Endothelial cell of umbilical vein (primary cell): ENCODE measurements around the gene MESP1. TPM values are rescaled to one million over a fixed set of nuclear protein-coding genes. Genes with fewer than 3 reads are reported as not detected.
A peak's percentile ranks its signal among the peaks of the same experiment; 100 is the strongest.

Experiments
- BruUV-seq: library from RNA; stranded (reverse); fragments of 400-500 nt; replicated peaks from 2 replicates; lab custom pipeline; 2021; lab: Mats Ljungman, UMichigan
- CTCF ChIA-PET: fragments of 300-600, 350-600 bp; sonication (Branson Sonifier 250); formaldehyde crosslinking; loops from one replicate; lab custom pipeline; 2021; ENCODE audit warnings: antibody characterized with exemption, inconsistent platforms; lab: Charles Lee
- POLR2A ChIA-PET: fragments of 300-600, 350-600 bp; sonication (Branson Sonifier 250); formaldehyde crosslinking; loops from one replicate; lab custom pipeline; 2021; ENCODE audit warnings: antibody characterized with exemption, inconsistent platforms; lab: Charles Lee
- DNase-seq: peaks from one replicate; pipeline ENCODE4 v3.0.0-alpha.2; 2011; ENCODE audit warnings: low read depth, low spot score
- FAIRE-seq: peaks from 2 replicates; lab custom pipeline; 2011; peaks lifted over from hg19 to GRCh38; lab: Jason Lieb, UNC
- H2AFZ ChIP-seq: 2 replicates; pipeline ENCODE4 v1.6.0; 2012; ENCODE audit warnings: low read depth, low read length, control low read depth, inconsistent platforms
- H3K27ac ChIP-seq: 2 replicates; pipeline ENCODE4 v1.5.1; 2011; ENCODE audit warnings: low read depth, mild to moderate bottlenecking, control low read depth, low read length, moderate library complexity; ENCODE audit not compliant: insufficient read depth
- H3K27me3 ChIP-seq, 2 experiments: 2 replicates each; pipeline versions ENCODE4 v1.6.0 to v1.6.1; 2011; ENCODE audit warnings: low read length in 2 of 2, mixed read lengths in 1 of 2; ENCODE audit not compliant: control insufficient read depth in 2 of 2, insufficient read depth in 2 of 2
- H3K36me3 ChIP-seq, 2 experiments: 2 replicates in 1 of 2; 3 replicates in 1 of 2; pipeline ENCODE4 v1.5.1; 2011; ENCODE audit warnings: low read length in 2 of 2, mild to moderate bottlenecking in 1 of 2, moderate library complexity in 1 of 2; ENCODE audit not compliant: control insufficient read depth in 2 of 2, insufficient read depth in 2 of 2; ENCODE audit errors: extremely low read depth in 1 of 2
- H3K4me1 ChIP-seq: 3 replicates; pipeline ENCODE4 v1.5.1; 2011; ENCODE audit warnings: mild to moderate bottlenecking, low read length; ENCODE audit not compliant: control insufficient read depth, insufficient read depth; ENCODE audit errors: extremely low read depth
- H3K4me2 ChIP-seq: 2 replicates; pipeline ENCODE4 v1.6.1; 2011; ENCODE audit warnings: low read length, control low read depth, mixed read lengths; ENCODE audit not compliant: insufficient read depth
- H3K4me3 ChIP-seq, 3 experiments: fragments of 200-600 bp in 1 of 3; sonication (generic), shearing (Covaris generic) in 1 of 3; replicated peaks in 1 of 3; 2 replicates each; pipeline ENCODE4 v1.5.1; 2011 to 2016; ENCODE audit warnings: control low read depth in 3 of 3, low read length in 3 of 3, mild to moderate bottlenecking in 2 of 3, inconsistent platforms in 1 of 3, low read depth in 1 of 3, moderate library complexity in 1 of 3; ENCODE audit not compliant: insufficient read depth in 1 of 3
- H3K79me2 ChIP-seq: 2 replicates; pipeline ENCODE4 v1.6.0; 2012; ENCODE audit warnings: low read length, inconsistent platforms; ENCODE audit not compliant: control insufficient read depth, insufficient read depth
- H3K9ac ChIP-seq: replicated peaks from 2 replicates; pipeline ENCODE3; 2011; ENCODE audit warnings: low read length, control low read depth; ENCODE audit not compliant: insufficient read depth; ENCODE audit errors: extremely low read depth
- H3K9me1 ChIP-seq: replicated peaks from 3 replicates; pipeline ENCODE4 v1.6.0; 2011; ENCODE audit warnings: mild to moderate bottlenecking, low read length; ENCODE audit not compliant: control insufficient read depth, insufficient read depth; ENCODE audit errors: extremely low read depth
- H3K9me3 ChIP-seq: replicated peaks from 2 replicates; pipeline ENCODE4 v1.5.1; 2012; ENCODE audit warnings: low read length, inconsistent platforms; ENCODE audit not compliant: control insufficient read depth, insufficient read depth
- H4K20me1 ChIP-seq: replicated peaks from 2 replicates; pipeline ENCODE3; 2011; ENCODE audit warnings: mild to moderate bottlenecking, low read length; ENCODE audit not compliant: control insufficient read depth, insufficient read depth; ENCODE audit errors: extremely low read depth
- CTCF ChIP-seq, 2 donors: IDR thresholded peaks; 1 replicate in 1 of 2; 2 replicates in 1 of 2; pipeline ENCODE4 v1.5.1; 2011; ENCODE audit warnings: low read length in 2 of 2, mild to moderate bottlenecking in 2 of 2, moderate library complexity in 2 of 2, control low read depth in 1 of 2, inconsistent platforms in 1 of 2, low read depth in 1 of 2; ENCODE audit not compliant: insufficient read depth in 1 of 2; ENCODE audit errors: extremely low read depth in 1 of 2
- EZH2 ChIP-seq: IDR thresholded peaks from 2 replicates; pipeline ENCODE4 v1.6.1; 2012; ENCODE audit warnings: borderline replicate concordance, low read depth, mild to moderate bottlenecking, moderate library complexity, low read length, inconsistent platforms; ENCODE audit not compliant: severe bottlenecking
- FOS ChIP-seq: IDR thresholded peaks from 2 replicates; pipeline ENCODE4 v1.6.1; 2011; ENCODE audit warnings: mild to moderate bottlenecking, low read length, moderate library complexity, borderline replicate concordance; ENCODE audit not compliant: insufficient read depth
- GATA2 ChIP-seq: IDR thresholded peaks from 2 replicates; pipeline ENCODE4 v1.7.0; 2011; ENCODE audit warnings: low read depth, mild to moderate bottlenecking, moderate library complexity, mixed read lengths, low read length; ENCODE audit not compliant: insufficient read length, insufficient read depth
- JUN ChIP-seq: IDR thresholded peaks from 2 replicates; pipeline ENCODE4 v1.6.1; 2011; ENCODE audit warnings: borderline replicate concordance, low read depth; ENCODE audit not compliant: insufficient read length, insufficient read depth
- MAX ChIP-seq: IDR thresholded peaks from 2 replicates; pipeline ENCODE4 v1.6.1; 2011; ENCODE audit not compliant: insufficient read depth, insufficient read length
- MYC ChIP-seq: IDR thresholded peaks from one replicate; pipeline ENCODE4 v1.6.1; 2011; ENCODE audit warnings: mild to moderate bottlenecking, low read depth, low read length
- POLR2A ChIP-seq: IDR thresholded peaks from 2 replicates; pipeline ENCODE4 v1.6.1; 2012; ENCODE audit warnings: low read depth, mild to moderate bottlenecking, control low read depth, low read length
- POLR2AphosphoS5 ChIP-seq: IDR thresholded peaks from 2 replicates; pipeline ENCODE4 v1.6.1; 2012; ENCODE audit warnings: low read depth, mild to moderate bottlenecking, control low read depth, low read length, moderate library complexity; ENCODE audit not compliant: insufficient read depth
- dilution Hi-C: fragments of 300-500 bp; cut with MboI; formaldehyde crosslinking; loops from one replicate; pipeline ENCODE4 v1.15.0; 2019; ENCODE audit warnings: low sequenced_read_pairs; ENCODE audit not compliant: extremely low pct_ligation_motif_present
- intact Hi-C: fragments of 100-400 bp; cut with micrococcal nuclease; formaldehyde crosslinking; loops from one replicate; pipeline ENCODE4 v1.10.0; 2022
- polyA plus RNA-seq, 4 experiments: library from polyadenylated mRNA; depleted of rRNA in 3 of 4; stranded (reverse) in 3 of 4; unstranded in 1 of 4; fragments of >200 nt; gene quantifications; 2 replicates each; pipeline versions ENCODE4 v1.2.1 to v1.2.3, GENCODE V29; 2011 to 2012; ENCODE audit warnings: missing spikeins in 1 of 4
- total RNA-seq: library from RNA; stranded (reverse); gene quantifications from 2 replicates; pipeline ENCODE4 v1.2.3, GENCODE V29; 2021

Gene MESP1
- total and polyA plus RNA-seq, 2 donors (not counting 3 experiments of a cell fraction or from before 2014, with no cell fraction given), result 0.68 to 1.7 TPM

DNA sequence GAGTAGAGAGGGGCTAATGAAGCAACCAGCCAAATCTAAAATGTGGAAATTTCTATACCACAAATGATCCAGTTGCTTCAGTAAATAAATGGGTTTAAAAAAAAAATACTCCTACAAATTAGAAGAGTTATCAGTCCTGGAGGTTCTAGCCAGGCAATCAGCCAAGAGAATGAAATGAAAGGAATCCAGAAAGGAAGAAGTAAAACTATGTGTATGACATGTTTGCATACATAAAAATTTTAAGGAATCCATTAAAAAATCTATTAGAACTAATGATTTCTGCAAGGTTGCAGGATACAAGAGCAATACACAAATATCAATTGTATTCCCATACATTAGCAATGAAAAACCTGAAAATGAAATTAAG lies 34.7 kb upstream of the MESP1 start:
- Histone ChIP-seq H4K20me1 (no peaks in the 10 kb centered on the region), H3K9ac (no peak overlapping the region), H2AFZ (no peak overlapping the region), H3K9me1 (no peaks in the 10 kb centered on the region), H3K36me3 (peaks cover 5 to 15% of the 10 kb centered on the region in 2 experiments), H3K4me2 (no peak overlapping the region), H3K4me3 (no peak overlapping the region), H3K27me3 (no peaks in the 10 kb centered on the region), H3K79me2 (no peaks in the 10 kb centered on the region), H3K9me3 (no peaks in the 10 kb centered on the region), H3K4me1 (no peaks in the 10 kb centered on the region), H3K27ac (no peak overlapping the region)
- FAIRE-seq, result no peak
- POLR2A ChIA-PET, result no interaction called here
- CTCF ChIA-PET, result interaction anchor here (5.3 kb wide), 1 partner anchor 25 kb away, joined by 38 read pairs; no protein-coding TSS in a partner anchor
- dilution Hi-C loops, result no loop called here
- BruUV-seq, result no TSS peak
- peak; percentile 36 for DNase-seq
- TF ChIP-seq JUN (no peak), EZH2 (no peak), FOS (no peak), POLR2A (no peak), GATA2 (no peak), POLR2AphosphoS5 (no peak), MAX (no peak), MYC (no peak), CTCF (IDR thresholded peaks at IDR 0.05; ENCODE audit: extremely low read depth in 1 of 2, insufficient read depth in 1 of 2, low read depth in 1 of 2, low read length in 2 of 2) (no peak)
- intact Hi-C loops, result loop anchor here (1.0 kb wide), 1 partner anchor 17 kb away; no protein-coding TSS in a partner anchor
